Esophagus muscularis mucosa (tissue), 3 donors: Measurements from ENCODE around the gene LIN28B.

Experiments used
- CTCF ChIP-seq, 3 experiments: fragments of 200-600 bp in 2 of 3; fragments of 450-650 bp in 1 of 3; sonication (generic) in 2 of 3; IDR thresholded peaks; one replicate each; pipeline ENCODE4 v1.5.1; 2017 to 2019; ENCODE audit warnings: antibody characterized with exemption in 3 of 3, mild to moderate bottlenecking in 2 of 3, moderate library complexity in 1 of 3
- POLR2AphosphoS5 ChIP-seq, 2 donors: sonication (generic); formaldehyde crosslinking; IDR thresholded peaks; one replicate each; pipeline ENCODE4 v1.6.1; 2017; ENCODE audit warnings: antibody characterized with exemption in 2 of 2

DNA sequence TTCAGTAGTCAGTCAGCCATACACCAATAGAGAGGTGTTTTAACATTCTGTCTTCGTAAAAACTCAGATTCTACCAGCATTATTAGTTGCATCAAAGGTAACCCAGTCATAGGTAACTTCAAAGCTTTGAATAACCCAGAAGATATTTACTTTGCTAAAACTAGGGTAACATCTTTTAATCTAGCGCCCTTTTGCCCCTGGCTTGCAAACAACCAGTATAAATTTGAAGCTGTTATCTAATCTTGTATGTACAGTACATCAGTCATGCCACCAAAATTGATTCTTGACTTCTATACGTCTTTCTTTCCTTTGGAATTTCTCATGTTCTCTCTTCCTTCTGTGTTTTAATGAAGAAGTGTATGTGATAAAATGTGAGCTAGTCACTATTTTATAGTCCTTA, 109.3 kb downstream of the LIN28B start:
- TF ChIP-seq CTCF (IDR thresholded peaks at IDR 0.05) (no peak), POLR2AphosphoS5 (IDR thresholded peaks at IDR 0.05) (no peak)
